GM18873 (cell line): ENCODE measurements around the gene CAPZB.

Experiments used
- ATAC-seq: cut with Tn5 transposase; IDR thresholded peaks from one replicate; pipeline ENCODE4 v1.9.1; 2021; ENCODE audit warnings: mild to moderate bottlenecking, moderate library complexity, moderate number of reproducible peaks; ENCODE audit not compliant: unreplicated experiment, low FRiP score

CAPZB gene

DNA sequence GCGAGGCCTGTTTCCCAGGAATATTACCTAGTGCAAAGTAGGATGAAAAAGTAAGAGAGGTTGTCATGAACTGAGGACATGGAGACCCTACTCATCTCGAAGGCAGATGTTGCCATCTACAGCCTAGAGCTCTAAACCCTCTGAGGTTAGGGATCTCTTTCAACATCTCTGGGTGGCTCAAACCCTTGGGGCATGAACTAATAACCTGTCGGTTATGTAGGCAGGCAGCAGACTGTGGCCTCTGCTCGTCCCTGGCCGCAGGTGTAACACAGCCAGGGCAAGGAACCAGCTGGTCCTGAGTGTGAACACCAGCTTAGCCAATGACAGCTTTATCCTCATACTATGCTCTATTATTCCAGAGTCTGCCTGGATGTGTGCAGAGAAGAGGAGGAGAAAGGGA lies 13.2 kb downstream of the CAPZB start:
- no peak for ATAC-seq

DNA sequence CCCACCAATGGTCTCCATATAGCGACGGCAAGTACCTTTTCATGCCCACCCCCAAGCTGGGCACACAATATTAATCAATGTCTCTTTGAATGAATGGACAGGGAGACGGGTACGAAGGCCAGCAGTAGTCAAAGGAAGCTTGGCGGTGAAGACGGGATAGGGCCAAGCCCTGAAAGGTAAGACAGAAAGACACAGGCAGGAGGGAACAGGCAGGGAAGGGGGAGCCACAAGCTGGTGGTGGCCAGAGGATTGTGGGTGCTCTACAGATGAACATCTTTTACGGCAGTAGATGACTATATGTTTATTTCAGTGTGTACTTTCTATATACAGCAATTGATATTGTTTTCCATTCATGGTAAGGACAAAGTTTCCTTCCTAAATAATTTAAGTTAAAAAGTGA lies 16.3 kb downstream of the CAPZB start:
- no peak for ATAC-seq

DNA sequence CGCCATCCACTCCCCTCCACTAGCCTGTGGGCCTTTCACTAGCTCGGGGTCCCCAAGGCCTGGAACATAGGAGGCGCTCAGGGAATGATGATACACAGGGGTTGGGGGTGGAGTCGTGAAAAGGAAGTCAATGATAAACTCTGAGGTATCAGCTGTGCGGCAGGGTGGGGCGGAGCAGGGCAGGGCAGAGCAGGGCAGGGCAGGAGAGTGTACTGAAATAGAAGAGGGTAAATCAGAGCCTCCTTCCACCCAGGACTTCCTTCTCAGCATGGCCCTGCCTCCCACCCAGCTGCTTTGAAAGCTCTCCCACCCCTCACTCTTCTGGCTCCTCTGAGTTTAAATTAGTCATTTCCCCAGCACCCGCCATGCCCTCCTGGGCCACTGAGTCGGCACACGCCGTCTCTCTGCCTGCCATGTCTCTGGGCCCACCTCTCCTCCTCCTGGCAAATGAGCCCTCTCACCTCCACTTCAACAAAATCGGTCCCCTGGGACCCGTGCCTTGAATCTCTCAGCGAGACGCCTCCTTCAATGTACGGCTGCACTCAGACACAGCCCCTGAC lies 16.9 kb downstream of the CAPZB start:
- ATAC-seq: no peak

DNA sequence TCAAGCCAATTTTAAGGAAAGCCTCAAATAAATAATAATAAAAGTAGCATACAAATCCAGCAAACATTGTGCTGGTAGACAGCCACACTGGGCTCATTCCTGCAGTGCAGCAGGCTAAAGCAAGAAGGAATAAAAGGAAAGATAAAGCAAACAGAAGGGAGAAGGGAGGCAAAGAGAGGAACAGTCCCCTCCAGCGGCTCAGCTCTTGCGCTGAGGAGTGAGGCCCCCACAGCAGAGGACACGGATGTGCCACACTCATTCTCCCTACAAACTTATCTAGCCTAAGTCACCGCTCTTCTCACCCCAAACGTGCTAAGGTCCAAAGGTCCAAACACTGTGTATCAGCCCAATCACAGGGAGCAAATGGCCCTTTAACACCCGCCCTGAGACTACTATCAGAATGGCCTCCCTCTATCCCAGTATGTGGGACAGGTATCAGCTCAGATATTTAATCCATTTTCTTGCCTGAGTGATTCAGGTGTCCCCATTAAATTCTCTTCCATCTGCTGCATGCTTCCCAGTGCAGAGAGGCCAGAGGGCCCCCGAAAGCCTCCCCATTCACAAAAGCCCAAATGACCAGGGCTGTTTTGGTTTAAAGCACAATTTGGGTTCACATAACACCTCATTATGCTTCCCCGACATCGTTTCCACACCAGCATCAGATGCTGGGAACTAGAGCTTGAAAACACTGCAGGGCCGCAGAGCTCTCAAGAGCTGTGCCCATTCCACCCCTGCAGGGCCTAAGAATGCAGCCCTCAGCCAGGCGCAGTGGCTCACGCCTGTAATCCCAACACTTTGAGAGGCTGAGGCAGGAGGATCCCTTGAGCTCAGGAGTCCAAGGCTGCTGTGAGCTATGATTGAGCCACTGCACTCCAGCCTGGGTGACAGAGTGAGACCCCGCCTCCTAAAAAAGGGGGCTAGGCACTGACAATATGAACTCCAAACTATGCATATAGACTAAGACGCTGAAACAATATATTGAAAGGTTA lies 17.8 kb downstream of the CAPZB start:
- ATAC-seq: no peak

DNA sequence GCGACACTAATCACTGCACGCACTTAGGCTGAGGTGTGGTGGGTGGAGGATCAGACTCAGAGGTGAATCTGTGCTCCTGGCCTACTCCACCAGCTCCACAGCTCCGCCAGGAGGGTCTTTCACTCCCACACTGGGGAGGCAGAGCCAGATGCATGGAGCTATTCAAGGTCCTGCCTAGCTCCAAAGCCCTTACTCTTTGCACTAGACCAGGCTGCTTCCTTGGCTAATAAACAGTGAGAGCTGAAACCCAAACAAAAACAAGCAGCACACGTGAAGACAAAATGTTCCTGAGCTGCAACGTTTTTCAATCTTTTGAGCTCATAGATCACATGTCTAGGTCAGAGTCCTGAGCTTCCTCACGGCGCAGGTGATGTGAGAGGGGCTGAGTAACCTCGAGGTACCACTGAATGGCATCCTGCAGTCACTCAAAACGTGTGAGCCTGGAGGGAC lies 19.2 kb downstream of the CAPZB start:
- ATAC-seq: no peak

GRCh38 chr1:19465650-19466049 lies 19.7 kb downstream of the CAPZB start:
- ATAC-seq: no peak

GRCh38 chr1:19465123-19465522 lies 20.2 kb downstream of the CAPZB start:
- ATAC-seq: no peak

GRCh38 chr1:19464696-19465095 lies 20.6 kb downstream of the CAPZB start:
- ATAC-seq: no peak

DNA sequence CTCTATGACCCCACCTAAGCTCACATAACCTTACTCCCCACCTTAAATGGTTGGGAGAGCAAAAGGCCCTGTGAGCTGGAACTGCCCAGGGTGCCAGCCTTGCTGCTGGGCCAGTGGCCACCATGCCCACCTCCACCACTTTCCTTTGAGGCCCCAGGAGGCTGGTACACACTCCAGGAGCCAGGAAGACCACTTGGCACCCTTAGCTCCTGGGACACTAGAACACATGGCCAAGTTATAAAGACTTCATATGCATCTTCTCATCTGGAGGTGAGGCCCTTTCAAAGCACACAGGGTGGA lies 21.9 kb downstream of the CAPZB start:
- ATAC-seq: no peak

DNA sequence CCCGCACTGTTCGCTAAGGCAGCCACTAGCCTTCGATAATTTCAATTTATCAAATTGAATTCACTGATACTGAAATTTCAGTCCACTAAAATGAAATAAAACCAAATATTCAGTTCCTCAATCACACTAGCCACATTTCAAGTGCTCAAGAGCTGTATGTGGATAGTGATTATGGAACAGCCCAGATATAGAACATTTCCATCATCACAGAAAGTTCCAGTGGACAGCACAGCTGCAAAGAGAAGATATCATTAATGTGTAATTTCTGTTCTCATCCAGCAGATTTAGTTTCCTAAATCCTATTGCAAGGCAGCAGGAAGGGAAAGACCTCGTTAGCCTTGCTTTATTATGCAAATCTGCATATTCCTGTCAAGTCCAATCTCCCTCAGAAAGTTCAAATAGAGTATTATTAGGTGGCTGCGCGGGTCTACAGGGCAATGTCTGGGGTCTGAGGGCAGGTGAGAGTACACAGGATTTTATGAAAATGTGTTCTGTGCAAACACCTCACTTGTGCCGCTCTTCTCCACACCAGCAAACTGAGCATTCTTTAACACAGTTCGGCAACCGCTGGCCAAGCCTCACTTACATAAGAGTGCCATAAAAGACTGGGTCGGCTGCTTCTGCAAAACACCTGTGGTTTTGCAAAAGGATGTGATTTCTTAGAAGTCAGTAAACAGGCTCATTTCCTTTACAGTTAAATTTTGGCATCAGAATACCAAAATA lies 22.4 kb downstream of the CAPZB start:
- ATAC-seq: no peak

DNA sequence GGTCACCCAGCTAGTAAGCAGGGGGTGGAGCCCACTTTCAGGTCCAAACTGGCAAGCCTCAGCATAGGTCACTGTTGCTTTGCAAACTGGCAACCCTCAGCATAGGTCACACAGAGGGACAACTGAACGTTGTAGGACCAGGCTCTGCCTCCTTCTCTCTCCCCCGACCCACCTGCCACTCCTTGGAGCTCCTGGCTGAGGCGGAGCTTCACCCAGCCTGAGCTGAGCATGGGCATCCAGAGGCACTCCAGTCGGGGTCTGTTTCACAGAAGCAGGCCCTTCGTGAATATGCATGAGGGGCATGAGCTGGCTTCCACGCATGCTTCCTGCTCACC lies 24.2 kb downstream of the CAPZB start:
- ATAC-seq: no peak

- ATAC-seq: no peak
Observed at GRCh38 chr1:19460535-19461219, 24.7 kb downstream of the CAPZB start.

DNA sequence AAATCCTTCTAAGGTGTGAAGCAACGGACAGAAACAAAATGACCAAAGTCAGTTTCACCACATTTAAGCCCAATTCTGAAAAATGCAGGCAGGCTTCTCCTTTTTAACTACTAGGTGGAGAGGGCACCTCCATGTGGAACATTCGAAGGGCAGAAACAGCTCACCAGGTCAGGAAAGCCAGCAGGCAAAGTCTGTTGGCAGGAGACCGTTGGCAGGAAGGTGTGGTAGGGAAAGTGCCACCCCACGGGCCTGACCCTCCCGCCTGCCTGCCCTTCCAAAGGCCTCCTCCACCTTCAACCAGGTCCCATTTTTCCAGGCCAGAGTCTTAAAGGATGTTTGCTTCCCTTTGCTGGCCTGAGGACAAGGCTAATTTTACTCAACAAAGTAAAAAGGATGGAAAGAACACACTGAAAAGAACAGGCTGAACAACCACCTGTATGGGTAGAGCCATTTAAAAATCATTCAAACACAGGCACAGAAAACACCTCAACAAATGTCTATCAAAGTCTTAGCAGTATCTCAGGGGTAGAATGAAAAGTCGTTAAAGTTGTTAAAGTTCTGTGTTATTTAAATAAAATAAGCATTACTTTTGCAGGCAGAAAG lies 26.4 kb downstream of the CAPZB start:
- no peak for ATAC-seq

DNA sequence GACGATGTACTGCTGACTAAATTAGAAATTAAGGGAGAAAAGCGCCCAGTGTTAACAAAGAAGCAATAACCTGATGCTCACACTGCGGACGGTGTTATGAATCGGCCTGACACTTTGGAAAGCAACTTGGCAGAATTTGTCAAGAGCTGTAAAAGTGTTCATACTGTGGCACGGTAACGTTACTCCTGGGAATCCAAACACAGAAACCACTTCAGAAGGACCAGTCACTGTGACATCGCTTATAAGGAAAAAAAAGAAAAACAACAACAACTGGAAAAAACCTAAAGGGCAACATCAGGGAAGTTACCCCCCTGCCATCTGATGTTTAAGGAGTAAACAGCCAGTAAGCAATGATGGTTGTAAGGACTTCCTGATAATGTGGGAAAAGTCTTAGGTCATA lies 27.7 kb downstream of the CAPZB start:
- ATAC-seq: no peak

GRCh38 chr1:19456968-19457441 lies 28.3 kb downstream of the CAPZB start:
- no peak for ATAC-seq

- no peak for ATAC-seq
Observed at GRCh38 chr1:19455353-19455752, 30.0 kb downstream of the CAPZB start.

GRCh38 chr1:19454265-19455146 lies 30.8 kb downstream of the CAPZB start:
- no peak for ATAC-seq

DNA sequence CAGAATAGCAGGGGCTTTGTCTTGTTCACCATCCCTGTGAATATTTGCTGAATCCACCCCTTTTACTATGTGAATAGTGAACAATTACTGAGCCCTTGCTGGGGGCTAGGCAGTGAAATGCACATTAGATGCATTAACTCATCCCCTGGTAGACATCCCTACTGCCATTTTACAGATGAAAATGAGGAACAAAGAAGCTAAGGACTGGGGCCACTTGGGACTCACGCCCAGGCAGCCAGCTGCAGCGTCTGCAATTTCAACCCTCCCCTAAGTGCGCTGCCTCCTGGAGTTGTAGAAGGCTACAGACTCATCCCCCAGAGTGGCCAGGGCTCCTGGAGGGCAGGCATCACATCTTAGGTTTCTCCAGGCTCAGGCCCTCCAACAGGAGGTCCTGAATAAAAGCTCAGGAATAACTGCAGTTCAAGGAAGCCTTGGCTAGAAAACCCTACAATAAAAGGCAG lies 31.6 kb downstream of the CAPZB start:
- ATAC-seq: no peak

- ATAC-seq: no peak
Observed at GRCh38 chr1:19452221-19452663, 33.1 kb downstream of the CAPZB start.
